ENCODE measurements around the gene SLC12A4.
"Not testable (repeated sequence)": the region's sequence is repeated elsewhere in the genome, so short reads cannot be mapped to it uniquely, and the experiment has no call there.

The SLC12A4 gene

DNA sequence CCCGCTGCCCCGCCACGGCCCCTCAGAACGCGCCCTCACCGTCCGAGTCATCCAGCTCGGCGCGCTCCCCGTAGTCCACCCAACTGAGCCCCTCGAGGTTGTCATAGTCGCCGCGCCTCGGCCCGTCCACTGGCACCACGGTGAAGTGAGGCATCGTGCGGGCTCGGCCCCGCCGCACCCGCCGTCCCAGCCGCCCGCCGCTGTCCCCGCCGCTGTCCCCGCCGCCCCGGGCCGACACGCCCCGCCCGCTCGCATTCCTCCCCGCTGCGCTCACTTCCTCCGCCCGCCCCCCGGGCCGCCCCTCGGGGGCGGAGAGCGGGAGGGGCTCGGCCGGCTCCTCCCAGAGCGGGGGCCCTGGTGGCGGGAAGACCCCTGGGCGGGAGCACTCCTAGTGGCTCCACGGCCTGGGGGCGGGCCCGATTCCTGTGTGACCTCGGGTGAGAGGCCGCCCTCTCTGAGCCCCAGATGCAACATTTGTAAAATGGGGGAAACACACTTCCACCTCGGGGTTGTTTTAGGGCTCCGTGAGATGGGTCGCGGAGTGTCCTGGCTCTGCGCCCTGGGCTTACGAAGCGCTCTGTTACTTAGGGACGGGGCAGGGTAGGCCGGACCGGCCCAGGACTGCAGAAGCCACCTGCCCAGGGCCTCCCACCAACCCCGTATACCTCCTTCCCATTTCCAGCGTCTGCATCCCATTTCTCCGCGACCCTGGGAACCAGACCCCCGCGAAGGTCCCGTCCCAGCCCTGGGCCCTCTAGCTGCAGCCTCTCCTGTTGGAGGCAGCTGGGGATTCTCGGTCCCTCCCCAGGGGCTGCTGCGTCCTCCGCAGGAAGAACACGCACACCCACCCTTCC is at the start of gene SLC12A4:
TSS of gene SLC12A4 (minus strand) at position 238 of the 854 bp plus-strand sequence. CDS start at position 154, 84 bp downstream.
- peak; percentile 42 for DNase-seq

DNA sequence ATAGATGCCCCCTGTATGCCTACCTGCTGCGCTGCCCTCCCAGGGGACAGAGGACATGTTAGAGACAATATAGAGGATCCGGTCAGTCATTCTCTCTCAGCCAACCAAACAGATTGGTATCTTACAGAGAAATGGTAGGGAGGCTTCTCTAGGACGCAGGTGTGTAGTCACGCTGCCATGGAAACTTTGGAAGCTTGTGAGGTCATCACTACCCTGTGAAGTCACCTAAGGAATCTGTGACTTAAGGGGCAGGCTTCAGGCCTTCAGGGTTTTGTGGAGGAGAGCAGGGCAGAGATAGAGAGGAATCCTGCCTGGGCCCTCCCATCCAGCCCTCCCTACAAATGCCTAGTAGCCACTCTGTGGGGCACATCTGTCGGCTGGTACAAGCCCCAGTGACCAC is 47.2 kb upstream of the SLC12A4 start, which contains the start of gene DPEP2NB:
TSS of gene DPEP2NB (minus strand) at position 231 of the 400 bp plus-strand sequence. CDS start at position 90, 141 bp downstream.
- no peak for DNase-seq

DNA sequence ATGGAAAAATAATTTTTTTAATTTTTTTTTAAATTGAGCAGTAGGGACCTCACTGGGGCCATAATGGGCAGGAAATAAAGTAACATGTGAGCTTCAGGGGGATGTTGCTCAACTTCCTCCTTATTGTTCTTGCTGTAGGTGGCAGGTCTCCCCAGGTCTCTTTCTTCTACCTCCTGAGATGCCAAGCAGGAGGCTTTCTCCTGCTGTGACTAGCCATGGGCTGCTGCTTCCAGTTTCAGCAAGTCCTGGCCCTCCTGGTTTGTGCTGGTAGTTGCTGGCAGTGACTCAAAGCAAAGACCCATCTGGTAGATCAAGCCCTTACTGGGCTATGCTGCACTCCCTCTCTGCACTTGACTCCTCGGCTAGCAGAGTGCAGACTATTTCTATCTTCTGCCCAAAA is 45.0 kb upstream of the SLC12A4 start:
- DNase-seq = peak; percentile 19

DNA sequence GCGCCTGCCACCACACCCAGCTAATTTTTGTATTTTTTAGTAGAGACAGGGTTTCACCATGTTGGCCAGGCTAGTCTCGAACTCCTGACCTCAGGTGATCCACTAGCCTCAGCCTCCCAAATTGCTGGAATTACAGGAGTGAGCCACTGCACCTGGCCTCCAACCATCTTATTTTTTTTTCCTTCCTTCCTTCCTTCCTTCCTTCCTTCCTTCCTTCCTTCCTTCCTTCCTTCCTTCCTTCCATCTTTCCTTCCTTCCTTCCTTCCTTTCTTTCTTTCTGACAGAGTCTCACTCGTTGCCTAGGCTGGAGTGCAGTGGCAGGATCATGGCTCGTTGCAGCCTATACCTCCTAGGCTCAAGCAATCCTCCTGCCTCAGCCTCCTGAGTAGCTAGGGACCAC is 41.4 kb upstream of the SLC12A4 start:
- not testable (repeated sequence) for DNase-seq

DNA sequence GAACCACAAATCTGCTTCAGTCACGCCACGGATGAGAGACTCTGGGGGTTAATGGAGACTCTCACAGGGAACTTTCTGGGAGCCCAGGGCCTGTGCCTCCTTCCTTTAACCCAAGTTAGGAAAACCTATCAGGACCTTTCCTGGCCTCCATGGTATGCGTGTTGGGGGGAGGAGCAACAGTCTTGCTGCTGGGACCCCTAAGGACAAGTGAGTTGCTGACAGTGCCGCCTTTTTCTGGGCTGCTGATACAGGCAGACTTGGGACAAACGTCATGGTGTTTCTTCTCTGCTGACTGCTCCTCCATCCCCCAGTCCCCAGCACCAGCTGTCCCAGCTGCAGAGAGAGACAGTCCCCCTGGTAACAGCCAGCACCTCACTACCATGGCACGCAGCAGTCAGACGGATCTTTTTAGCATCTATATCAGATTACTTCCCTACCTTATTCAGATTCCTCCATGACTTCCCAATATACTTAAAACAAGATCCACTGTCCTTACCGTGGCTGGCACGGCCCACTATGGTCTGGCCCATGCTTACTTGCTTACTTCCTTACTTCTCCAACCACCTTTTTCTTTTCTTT is 40.8 kb upstream of the SLC12A4 start:
- no peak for DNase-seq

DNA sequence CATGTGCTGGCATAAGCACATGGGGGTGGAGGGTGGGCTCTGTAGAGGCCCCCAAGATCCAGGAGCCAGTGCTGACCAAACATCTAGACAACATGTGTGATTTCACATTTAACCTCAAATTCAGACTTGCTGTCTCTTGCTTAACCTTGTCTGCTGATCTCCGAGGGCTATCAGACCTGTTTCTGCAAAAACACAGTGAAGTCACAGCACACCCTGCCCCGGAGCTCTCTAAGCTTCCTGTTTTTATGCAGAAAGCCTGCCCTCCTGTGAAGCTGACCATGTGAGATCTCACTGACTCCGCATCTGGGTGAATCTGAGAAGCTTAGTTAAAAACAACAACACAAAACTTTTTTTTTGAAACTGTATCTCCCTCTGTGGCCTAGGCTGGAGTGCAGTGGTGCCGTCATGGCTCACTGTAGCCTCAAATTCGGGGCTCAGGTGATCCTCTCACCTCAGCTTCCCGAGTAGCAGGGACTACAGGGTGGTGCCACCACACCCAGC is 37.4 kb upstream of the SLC12A4 start:
- no peak for DNase-seq

DNA sequence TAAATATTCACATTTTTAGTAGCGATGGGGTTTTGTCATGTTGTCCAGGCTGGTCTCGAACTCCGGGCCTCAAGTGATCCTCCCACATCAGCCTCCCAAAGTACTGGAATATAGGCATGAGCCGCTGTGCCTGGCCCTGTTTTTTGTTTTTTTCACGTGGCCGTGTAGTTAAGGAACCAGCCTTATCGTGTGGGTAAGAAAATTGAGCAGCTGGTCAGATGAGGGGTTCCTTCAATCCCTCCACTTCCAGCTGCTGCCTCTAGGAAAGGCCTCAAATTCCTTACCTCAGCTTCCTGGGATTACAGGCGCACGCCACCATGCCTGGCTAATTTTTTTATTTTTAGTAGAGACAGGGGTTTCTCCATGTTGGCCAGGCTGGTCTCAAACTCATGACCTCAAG is 36.8 kb upstream of the SLC12A4 start:
- DNase-seq = no peak

DNA sequence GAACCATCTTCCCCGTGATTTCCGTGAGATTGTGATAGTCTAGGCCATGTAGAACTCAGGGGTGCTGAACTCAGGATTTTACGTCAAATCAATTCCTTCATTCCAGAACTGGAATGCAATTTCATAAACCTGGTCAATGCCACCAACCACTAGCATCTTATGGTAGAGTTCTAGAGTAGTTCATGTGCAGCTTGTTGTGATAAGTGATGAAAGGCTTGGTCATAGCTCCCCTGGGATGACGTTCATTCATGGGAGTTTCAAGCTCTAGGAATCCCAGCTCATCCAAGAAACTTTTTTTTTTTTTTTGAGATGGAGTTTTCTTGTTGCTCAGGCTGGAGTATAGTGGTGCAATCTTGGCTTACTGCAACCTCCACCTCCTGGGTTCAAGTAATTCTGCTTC is 34.6 kb upstream of the SLC12A4 start:
- DNase-seq = no peak

DNA sequence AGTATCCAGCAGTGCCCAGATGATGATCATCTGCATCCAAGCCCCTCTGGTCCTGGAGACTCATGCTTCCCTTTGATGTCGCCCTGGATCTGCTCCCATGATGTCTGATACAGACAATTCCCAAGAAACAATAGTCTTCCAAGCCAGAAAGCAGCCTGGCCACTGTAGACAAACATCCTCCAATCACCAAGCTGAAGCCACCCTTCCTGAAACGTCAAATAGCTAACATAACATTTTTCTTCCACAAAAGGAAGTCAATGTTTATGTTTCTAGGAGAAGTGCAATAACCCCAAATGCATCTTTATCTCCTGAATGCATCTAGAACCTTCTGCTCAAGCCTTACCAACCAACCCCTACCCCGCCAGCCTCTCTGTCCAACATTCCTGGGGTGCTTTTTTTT is 32.0 kb upstream of the SLC12A4 start:
- DNase-seq = no peak

DNA sequence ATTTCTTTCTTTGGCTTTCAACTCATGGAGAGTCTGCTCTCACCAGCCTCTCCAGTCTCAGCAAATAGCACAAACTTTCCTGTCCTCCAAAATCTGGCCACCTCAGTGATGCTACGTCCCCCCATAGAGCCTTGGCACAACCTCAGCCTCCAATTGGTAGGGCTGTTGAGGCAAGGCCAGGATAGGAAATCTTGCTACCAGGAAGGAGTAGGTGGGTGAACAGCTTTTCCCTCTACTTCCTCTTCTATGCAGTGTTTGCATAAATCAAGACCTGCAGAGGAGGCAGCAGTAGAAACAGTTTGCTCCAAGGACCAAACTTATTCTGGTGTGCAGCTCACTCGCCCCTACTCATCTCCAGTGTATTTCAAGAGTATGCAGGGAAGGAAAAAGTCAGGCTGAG is 31.5 kb upstream of the SLC12A4 start:
- DNase-seq = no peak

DNA sequence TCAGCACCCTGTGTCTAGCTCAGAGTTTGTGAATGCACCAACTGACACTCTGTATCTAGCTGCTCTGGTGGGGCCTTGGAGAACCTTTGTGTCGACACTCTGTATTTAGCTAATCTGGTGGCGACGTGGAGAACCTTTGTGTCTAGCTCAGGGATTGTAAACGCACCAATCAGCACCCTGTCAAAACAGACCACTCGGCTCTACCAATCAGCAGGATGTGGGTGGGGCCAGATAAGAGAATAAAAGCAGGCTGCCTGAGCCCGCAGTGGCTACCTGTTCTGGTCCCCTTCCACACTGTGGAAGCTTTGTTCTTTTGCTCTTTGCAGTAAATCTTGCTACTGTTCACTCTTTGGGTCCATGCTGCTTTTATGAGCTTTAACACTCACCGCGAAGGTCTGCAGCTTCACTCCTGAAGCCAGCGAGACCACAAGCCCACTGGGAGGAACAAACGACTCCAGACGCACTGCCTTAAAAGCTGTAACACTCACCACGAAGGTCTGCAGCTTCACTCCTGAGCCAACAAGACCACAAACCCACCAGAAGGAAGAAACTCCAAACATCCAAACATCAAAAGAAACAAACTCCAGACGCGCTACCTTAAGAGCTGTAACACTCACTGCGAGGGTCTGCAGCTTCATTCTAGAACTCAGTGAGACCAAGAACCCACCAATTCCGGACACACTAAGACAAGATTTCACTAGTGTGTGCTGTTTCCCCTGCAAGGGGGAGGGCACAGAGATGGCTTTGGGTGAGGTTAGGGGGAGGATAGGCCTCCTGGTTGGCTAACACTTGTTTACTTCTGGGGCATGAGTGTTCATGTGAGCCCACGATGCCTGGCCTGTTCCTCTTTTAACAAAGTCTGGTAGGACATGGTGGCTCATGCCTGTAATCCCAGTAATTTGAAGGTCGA is 30.6 kb upstream of the SLC12A4 start, which contains the start of gene DPEP2:
TSS of gene DPEP2 (minus strand) at position 706 of the 910 bp plus-strand sequence. CDS start 6,272 bp downstream, outside the sequence.
- not testable (repeated sequence) for DNase-seq

DNA sequence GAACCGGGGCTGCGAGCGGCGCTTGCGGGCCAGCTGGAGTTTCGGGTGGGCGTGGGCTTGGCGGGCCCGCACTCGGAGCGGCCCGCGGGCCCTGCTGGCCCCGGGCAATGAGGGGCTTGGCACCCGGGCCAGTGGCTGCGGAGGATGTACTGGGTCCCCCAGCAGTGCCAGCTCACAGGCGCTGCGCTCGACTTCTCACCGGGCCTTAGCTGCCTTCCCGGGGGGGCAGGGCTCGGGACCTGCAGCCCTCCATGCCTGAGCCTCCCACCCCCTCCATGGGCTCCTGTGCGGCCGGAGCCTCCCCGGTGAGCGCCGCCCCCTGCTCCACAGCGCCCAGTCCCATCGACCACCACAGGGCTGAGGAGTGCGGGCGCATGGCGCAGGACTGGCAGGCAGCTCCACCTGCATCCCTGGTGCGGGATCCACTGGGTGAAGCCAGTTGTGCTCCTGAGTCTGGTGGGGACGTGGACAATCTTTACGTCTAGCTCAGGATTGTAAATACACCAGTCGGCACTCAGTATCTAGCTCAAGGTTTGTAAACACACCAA is 29.9 kb upstream of the SLC12A4 start:
- DNase-seq = not testable (repeated sequence)

DNA sequence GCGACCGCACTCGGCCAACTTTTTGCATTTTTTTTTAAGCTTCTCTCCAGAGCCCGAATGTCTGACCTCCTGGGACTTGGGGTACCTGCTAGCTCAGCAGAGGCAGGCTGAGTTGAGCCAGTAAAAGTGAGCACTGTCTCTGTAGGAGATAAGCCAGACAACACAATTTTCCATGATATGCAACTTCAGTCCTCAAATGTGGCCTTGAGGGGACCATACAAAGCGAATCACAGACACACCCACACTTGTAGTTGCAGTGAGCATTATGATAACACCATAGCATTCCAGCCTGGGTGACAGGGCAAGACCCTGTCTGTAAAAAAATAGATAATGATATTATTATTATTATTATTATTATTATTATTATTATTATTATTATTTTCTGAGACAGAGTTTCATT is 28.2 kb upstream of the SLC12A4 start:
- DNase-seq = no peak

DNA sequence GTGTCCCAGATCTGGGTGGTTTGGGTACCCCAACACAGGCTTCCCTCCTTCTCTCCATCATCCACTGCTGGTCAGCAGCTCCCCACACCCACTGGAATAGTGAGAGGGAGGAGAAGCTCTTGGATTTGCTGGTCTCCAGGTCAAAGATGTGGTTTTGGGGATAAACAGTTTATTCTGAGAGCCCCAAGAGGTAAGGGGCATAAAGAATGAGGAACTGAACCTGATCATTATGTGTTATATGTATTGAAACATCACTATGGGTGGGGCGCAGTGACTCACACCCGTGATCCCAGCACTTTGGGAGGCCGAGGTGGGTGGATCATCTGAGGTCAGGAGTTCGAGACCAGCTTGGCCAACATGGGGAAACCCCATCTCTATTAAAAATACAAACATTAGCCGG is 27.0 kb upstream of the SLC12A4 start:
- DNase-seq = no peak

DNA sequence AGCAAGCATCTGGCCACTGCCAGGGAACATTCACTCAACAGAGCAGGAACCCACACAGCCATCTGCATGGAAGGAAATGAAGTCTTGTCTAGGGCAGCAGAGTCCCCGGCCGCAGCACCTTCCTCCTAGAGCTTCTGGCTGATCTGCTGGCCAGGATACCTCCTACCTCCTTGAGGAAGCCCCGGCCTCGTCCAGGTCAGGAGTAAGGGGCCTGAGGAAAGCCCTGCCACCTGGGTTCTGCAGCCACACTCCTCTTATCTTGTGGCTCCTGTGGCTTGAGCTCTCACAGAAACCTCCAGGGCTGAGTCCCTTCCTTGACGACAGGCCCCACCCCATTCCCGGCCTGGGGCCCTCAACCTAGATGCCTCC is 25.6 kb upstream of the SLC12A4 start:
- DNase-seq = not testable (repeated sequence)

DNA sequence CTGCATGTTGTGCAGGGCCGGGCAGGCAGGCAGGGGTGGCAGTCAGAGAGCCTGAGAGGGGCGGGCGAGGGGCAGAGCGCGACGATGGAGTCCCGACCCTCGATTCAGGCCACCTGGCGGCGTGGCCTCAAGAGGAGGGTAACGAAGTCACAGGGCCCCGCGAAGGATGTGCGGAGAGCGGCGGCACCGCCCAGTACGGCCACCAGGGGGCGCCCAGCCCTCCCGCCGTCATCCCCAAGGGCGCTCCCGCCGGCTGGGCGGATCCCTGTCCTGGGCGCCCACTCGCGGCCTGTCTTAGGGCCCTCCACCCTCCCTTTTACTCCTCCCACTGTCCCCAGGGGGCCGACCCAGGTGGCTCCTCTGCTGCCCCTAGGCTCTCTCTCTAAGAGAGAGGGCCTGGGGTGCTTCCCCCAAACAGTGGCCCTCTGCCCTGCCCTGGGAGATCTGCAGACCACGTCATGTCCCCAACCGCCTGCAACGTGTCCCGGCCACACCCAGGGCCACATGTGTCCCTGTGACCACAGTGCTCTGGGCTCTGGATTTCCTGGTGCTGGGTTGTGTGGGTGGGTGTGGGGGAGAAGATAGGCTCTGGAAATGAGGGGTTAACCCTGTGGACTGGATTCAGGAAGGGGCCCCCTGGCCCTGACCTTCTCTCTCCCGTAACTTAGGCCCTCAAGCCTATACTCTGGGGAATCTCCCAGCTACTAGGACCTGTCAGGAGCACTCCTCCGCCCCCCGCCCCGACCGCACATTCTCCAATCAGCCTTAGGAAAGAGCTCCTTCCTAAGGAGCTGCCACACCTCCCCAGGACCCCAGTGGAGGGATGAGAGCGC is 25.0 kb upstream of the SLC12A4 start:
- peak; percentile 57 for DNase-seq

DNA sequence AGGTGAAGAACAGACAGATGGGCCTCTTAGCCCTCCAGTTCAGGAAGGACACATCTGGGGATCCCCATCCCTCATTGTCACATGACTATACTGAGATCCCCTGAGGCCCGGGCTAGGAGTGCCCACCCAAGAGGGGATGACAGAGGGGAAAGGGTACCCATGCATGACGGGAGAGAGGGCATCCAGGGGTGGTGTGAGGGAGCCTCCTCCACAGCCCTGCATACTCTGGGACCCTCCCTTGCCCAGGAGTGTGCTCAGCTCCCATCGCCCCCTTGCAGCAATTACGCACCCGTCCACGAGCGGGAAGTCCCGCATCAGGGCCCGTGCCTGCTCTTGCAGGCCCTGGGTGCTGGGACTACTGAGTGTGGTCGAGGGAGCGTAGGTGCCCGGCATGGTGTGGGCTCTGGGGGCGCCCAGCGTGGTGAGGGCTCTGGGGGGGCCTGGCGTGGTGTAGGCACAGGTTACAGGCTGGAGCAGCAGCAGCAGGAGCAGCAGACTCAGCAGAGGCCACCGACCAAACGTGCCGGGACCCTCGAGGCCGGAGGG is 24.3 kb upstream of the SLC12A4 start:
- no peak for DNase-seq

DNA sequence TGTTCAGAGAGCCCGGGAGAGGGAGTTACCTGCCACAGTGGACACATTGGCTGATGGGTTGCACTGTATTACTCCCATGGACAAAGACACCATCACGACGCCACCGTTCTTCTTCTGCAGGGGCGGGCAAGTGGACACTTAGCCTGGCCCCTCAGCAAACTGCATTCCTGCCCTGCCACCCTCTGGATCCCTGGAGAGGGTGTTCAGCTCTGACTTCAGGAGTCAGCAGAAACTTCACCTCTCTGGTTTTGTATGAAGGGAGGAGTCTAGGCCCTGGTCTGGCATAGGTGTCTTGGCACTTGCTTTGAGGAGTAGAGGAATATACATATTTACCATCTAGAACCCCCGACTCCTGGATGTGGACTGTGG is 21.6 kb upstream of the SLC12A4 start:
- no peak for DNase-seq

DNA sequence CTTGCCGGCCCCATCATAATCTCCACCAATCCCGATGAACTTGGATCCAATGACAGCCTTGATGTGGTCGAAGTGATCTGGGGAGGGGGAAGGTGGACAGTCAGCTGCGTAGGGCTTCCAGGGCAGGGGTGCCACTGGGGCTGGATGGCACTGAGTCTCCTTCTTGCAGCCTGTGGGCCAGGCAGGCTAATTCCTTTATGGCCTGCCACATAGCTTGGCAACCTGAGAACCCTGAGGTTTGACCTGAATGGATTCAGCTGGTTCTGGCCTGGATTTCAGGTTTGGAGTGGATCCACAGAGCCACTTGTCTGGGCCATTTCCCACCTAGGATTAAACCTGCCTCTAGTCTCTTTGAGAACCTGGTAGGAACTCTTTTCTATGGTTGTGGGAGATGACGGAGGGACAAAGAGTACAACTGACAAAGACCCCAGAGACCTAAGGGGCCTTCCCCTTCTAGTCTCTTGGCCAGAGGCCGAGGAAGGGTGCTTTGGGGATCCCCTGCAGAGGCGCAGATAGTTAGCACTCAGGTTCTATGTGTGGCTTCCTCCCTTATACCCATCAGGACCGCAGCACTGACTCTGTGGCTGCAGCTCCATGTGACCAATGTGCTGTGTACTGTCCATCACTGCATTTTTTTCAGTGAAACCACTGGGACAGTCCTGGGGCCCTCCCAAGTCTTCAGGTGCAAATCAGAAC is 21.0 kb upstream of the SLC12A4 start:
- DNase-seq = no peak

DNA sequence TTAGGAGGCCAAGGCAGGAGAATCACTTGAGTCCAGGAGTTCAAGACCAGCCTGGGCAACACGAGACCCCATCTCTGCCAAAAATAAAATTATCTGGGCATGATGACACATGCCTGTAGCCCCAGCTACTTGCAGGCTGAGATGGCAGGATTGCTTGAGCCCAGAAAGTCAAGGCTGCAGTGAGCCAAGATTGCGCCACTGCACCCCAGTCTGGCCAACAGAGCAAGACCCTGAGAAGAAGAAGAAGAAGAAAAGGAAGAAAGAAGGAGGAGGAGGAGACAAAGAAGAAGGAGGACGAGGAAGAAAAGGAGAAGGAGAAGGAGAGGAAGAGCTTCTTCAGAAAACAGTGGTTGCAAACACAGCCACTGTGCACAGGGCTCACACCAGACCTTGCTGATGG is 20.2 kb upstream of the SLC12A4 start:
- no peak for DNase-seq

Measured in NK-92 treated with Interleukin-12 subunit alpha and Interleukin-12 subunit beta, amount 100 ng/mL, for 24 hours (cell line).